ENCODE measurements around the gene PDLIM3. TPM values are rescaled to one million over a fixed set of nuclear protein-coding genes. Genes with fewer than 3 reads are reported as not detected.

Gene PDLIM3
- polyA plus RNA-seq, 1 donor (not counting 4 experiments of a cell fraction or from before 2014, with no cell fraction given), result not detected

DNA sequence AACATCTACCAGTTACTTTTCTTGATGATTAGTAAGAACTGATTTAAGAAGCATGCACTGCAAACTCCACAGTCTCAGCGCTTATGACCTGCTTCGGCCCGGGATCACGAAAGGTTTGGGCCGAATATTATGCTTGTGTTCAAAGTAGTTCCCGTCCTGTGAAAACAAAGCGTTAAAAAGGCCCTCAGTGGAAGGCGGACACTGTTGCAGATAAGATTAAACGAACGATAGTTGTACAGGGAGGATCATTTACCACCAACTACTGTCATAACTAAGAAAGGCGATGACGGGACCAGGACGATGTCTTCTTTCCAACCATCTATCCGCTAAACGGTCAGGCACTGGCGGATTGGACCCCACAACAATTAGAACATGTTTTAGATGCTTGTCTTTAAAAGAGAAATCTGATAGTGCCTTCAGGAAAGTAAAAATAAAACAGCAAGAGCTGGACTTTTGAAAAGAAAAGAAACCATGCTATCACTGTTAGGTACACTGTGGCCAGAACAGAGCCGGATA, 21.1 kb downstream of the PDLIM3 start:
- Histone ChIP-seq H3K27me3 (ENCODE audit: control insufficient read depth, extremely low read depth, insufficient read depth, low read length) (no peaks in the 10 kb centered on the region), H3K4me1 (ENCODE audit: control insufficient read depth, extremely low read depth, insufficient read depth, low read length) (no peaks in the 10 kb centered on the region), H2AFZ (ENCODE audit: control insufficient read depth, low read length) (no peak overlapping the region), H3K79me2 (ENCODE audit: control insufficient read depth, insufficient read depth, low read length) (no peaks in the 10 kb centered on the region), H3K4me3 (ENCODE audit: control insufficient read depth in 2 of 3, extremely low read depth in 1 of 3, insufficient read depth in 2 of 3, low read depth in 1 of 3, low read length in 3 of 3) (no peak overlapping the region), H3K9me1 (ENCODE audit: control insufficient read depth, extremely low read depth, insufficient read depth, low read length) (no peaks in the 10 kb centered on the region), H3K9me3 (ENCODE audit: control insufficient read depth, low read depth, low read length) (no peaks in the 10 kb centered on the region), H3K27ac (ENCODE audit: control insufficient read depth, insufficient read depth, low read length) (no peak overlapping the region), H3K4me2 (ENCODE audit: control insufficient read depth, extremely low read depth, insufficient read depth, low read depth, low read length) (no peak overlapping the region), H3K9ac (ENCODE audit: control insufficient read depth, extremely low read depth, insufficient read depth, low read length) (no peak overlapping the region), H3K36me3 (ENCODE audit: control insufficient read depth in 2 of 2, extremely low read depth in 1 of 2, insufficient read depth in 2 of 2, low read length in 2 of 2) (no peaks in the 10 kb centered on the region), H4K20me1 (ENCODE audit: control insufficient read depth, extremely low read depth, insufficient read depth, low read length) (no peaks in the 10 kb centered on the region)
- no peak for DNase-seq (ENCODE audit: low read depth, low spot score)
- TF ChIP-seq EZH2 (IDR thresholded peaks at IDR 0.05; ENCODE audit: low read length), result no peak
- dilution Hi-C loops (cut with MboI; ENCODE audit: extremely low pct_ligation_motif_present, low sequenced_read_pairs), result no loop called here
- FAIRE-seq, result no peak

DNA sequence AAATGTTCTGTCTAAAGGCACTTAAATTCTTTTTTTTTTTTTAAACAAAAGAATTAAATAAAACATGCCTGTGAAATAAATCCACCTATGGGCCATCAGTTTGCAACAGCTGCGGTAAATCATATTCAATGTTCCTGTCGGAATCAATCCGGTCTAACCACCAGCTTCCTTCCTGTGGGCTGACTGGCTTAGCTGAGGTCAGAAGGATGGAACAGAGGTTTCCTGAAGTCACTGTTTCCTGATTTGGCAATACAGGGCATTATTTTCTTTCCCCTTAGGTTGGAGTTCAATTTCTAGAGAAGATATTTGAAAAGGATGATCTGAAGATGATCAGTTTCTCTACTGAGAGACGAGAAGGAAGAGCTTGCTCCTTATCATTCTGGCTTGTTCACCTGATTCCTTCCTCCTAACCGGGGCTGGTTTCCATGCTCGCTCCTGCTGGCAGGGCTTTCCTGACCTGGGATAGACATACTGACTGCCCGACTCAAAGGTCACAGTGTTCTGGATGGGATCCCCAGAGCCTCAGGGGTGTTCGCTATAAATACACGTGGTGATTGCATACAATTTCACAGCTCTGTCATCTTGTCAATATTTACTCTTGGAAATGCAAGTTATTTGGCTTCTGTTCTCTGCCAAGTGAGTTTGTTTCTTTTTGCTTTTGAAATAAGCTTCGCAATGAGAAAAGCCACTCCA, 21.7 kb downstream of the PDLIM3 start:
- dilution Hi-C loops (cut with MboI; ENCODE audit: extremely low pct_ligation_motif_present, low sequenced_read_pairs), result no loop called here
- Histone ChIP-seq H4K20me1 (ENCODE audit: control insufficient read depth, extremely low read depth, insufficient read depth, low read length) (no peaks in the 10 kb centered on the region), H3K4me1 (ENCODE audit: control insufficient read depth, extremely low read depth, insufficient read depth, low read length) (no peaks in the 10 kb centered on the region), H3K36me3 (ENCODE audit: control insufficient read depth in 2 of 2, extremely low read depth in 1 of 2, insufficient read depth in 2 of 2, low read length in 2 of 2) (no peaks in the 10 kb centered on the region), H3K79me2 (ENCODE audit: control insufficient read depth, insufficient read depth, low read length) (no peaks in the 10 kb centered on the region), H3K27me3 (ENCODE audit: control insufficient read depth, extremely low read depth, insufficient read depth, low read length) (no peaks in the 10 kb centered on the region), H3K4me2 (ENCODE audit: control insufficient read depth, extremely low read depth, insufficient read depth, low read depth, low read length) (no peak overlapping the region), H2AFZ (ENCODE audit: control insufficient read depth, low read length) (no peak overlapping the region), H3K4me3 (ENCODE audit: control insufficient read depth in 2 of 3, extremely low read depth in 1 of 3, insufficient read depth in 2 of 3, low read depth in 1 of 3, low read length in 3 of 3) (no peak overlapping the region), H3K9me3 (ENCODE audit: control insufficient read depth, low read depth, low read length) (no peaks in the 10 kb centered on the region), H3K9ac (ENCODE audit: control insufficient read depth, extremely low read depth, insufficient read depth, low read length) (no peak overlapping the region), H3K27ac (ENCODE audit: control insufficient read depth, insufficient read depth, low read length) (no peak overlapping the region), H3K9me1 (ENCODE audit: control insufficient read depth, extremely low read depth, insufficient read depth, low read length) (no peaks in the 10 kb centered on the region)
- no peak for TF ChIP-seq EZH2 (IDR thresholded peaks at IDR 0.05; ENCODE audit: low read length)
- TF ChIP-seq, protein P1, sequence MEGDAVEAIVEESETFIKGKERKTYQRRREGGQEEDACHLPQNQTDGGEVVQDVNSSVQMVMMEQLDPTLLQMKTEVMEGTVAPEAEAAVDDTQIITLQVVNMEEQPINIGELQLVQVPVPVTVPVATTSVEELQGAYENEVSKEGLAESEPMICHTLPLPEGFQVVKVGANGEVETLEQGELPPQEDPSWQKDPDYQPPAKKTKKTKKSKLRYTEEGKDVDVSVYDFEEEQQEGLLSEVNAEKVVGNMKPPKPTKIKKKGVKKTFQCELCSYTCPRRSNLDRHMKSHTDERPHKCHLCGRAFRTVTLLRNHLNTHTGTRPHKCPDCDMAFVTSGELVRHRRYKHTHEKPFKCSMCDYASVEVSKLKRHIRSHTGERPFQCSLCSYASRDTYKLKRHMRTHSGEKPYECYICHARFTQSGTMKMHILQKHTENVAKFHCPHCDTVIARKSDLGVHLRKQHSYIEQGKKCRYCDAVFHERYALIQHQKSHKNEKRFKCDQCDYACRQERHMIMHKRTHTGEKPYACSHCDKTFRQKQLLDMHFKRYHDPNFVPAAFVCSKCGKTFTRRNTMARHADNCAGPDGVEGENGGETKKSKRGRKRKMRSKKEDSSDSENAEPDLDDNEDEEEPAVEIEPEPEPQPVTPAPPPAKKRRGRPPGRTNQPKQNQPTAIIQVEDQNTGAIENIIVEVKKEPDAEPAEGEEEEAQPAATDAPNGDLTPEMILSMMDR (optimal IDR thresholded peaks at IDR 0.05 in 1 of 3, IDR thresholded peaks at IDR 0.05 in 1 of 3, conservative IDR thresholded peaks at IDR 0.05 in 1 of 3; ENCODE audit: extremely low read depth in 1 of 3, insufficient read depth in 2 of 3, low read length in 3 of 3), result no peak
- FAIRE-seq (no peak), DNase-seq (ENCODE audit: low read depth, low spot score) (no peak)

Measured in keratinocyte (primary cell).